Neural crest cell (in vitro differentiated cells): ENCODE measurements around the gene SLC4A3. TPM values are rescaled to one million over a fixed set of nuclear protein-coding genes. Genes with fewer than 3 reads are reported as not detected.

Experiments used
- DNase-seq: peaks from one replicate; pipeline ENCODE4 v3.0.0; 2021; ENCODE audit warnings: low read depth, mixed read lengths, low spot score
- H3K27ac Mint-ChIP-seq: one replicate; pipeline ENCODE4 v1.8.0; 2021; ENCODE audit warnings: mild to moderate bottlenecking, mixed read lengths; ENCODE audit not compliant: unreplicated experiment
- H3K27me3 Mint-ChIP-seq: 2 replicates; pipeline ENCODE4 v1.8.0; 2021; ENCODE audit warnings: low read depth, mild to moderate bottlenecking, mixed read lengths
- H3K36me3 Mint-ChIP-seq: 2 replicates; pipeline ENCODE4 v1.8.0; 2021; ENCODE audit warnings: low read depth, mild to moderate bottlenecking, mixed read lengths
- H3K4me1 Mint-ChIP-seq: 2 replicates; pipeline ENCODE4 v1.8.0; 2021; ENCODE audit warnings: mixed read lengths
- H3K4me3 Mint-ChIP-seq: one replicate; pipeline ENCODE4 v1.8.0; 2021; ENCODE audit warnings: mild to moderate bottlenecking, mixed read lengths
- H3K9me3 Mint-ChIP-seq: 2 replicates; pipeline ENCODE4 v1.8.0; 2021; ENCODE audit warnings: mixed read lengths
- CTCF ChIP-seq: fragments of 200-600 bp; sonication (generic); conservative IDR thresholded peaks from 2 replicates; pipeline ENCODE4 v1.5.0; 2021; ENCODE audit warnings: antibody characterized with exemption, mild to moderate bottlenecking
- total RNA-seq: library from RNA; stranded (reverse); gene quantifications from 2 replicates; pipeline ENCODE4 v1.2.1, GENCODE V29; 2021

The SLC4A3 gene
- total RNA-seq, 1 donor from 2014 or later, result 11.4 TPM

- no peak overlapping the region for H3K4me3 Mint-ChIP-seq
- H3K27me3 Mint-ChIP-seq, result no peaks in the 10 kb centered on the region
- H3K27ac Mint-ChIP-seq, result no peak overlapping the region
- H3K9me3 Mint-ChIP-seq, result no peaks in the 10 kb centered on the region
- no peaks in the 10 kb centered on the region for H3K36me3 Mint-ChIP-seq
- H3K4me1 Mint-ChIP-seq, result no peaks in the 10 kb centered on the region
- TF ChIP-seq CTCF, result no peak
- no peak for DNase-seq
Measured at GRCh38 chr2:219615036-219615435, 12.4 kb upstream of the SLC4A3 start.

DNA sequence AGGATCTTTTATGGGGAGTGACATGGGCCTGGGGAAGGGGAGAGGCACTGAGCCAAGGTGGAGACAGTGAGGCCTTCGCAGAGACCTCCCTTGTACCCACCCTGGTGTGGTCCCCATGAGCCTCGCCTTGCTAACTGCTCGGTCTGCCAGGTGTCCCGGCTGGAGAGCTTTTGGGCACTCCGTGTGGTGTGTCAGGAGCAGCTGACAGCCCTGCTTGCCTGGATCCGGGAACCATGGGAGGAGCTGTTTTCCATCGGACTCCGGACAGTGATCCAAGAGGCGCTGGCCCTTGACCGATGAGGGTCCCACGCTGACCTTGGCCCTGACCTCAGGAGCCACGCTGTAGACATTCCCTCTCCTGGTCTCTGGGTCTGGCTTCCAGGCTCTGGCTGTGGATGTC is 11.5 kb upstream of the SLC4A3 start:
- no peaks in the 10 kb centered on the region for H3K4me1 Mint-ChIP-seq
- no peak overlapping the region for H3K27ac Mint-ChIP-seq
- no peaks in the 10 kb centered on the region for H3K36me3 Mint-ChIP-seq
- H3K9me3 Mint-ChIP-seq, result no peaks in the 10 kb centered on the region
- TF ChIP-seq CTCF, result no peak
- no peaks in the 10 kb centered on the region for H3K27me3 Mint-ChIP-seq
- H3K4me3 Mint-ChIP-seq, result no peak overlapping the region
- no peak for DNase-seq

DNA sequence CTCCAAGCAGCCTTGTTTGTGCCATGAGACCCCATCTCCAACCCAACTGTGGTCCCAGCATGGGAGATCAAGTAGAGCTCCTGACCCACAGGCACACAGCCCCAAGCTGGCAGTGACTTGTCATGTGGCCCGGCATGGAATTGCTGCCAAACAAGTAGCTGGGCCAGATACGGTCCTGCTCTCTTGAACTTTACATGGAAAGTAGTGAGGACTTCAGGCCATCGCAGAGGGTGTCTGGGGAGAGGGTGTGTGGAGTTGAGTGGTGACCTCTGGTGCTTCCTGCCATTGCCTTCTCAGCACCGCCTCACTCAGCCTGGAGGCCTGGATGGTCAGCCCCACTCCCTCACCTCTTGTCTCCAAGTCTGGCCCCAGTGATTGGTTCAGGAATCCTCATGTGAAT is 10.9 kb upstream of the SLC4A3 start:
- Mint-ChIP-seq H3K9me3 (no peaks in the 10 kb centered on the region), H3K4me1 (no peaks in the 10 kb centered on the region), H3K36me3 (no peaks in the 10 kb centered on the region), H3K27me3 (peaks cover 4% of the 10 kb centered on the region), H3K27ac (no peak overlapping the region), H3K4me3 (no peak overlapping the region)
- no peak for TF ChIP-seq CTCF
- DNase-seq, result no peak

GRCh38 chr2:219618733-219619122 is 8.7 kb upstream of the SLC4A3 start:
- H3K27me3 Mint-ChIP-seq, result peaks cover 20% of the 10 kb centered on the region
- H3K27ac Mint-ChIP-seq, result no peak overlapping the region
- DNase-seq, result no peak
- no peaks in the 10 kb centered on the region for H3K4me1 Mint-ChIP-seq
- no peak overlapping the region for H3K4me3 Mint-ChIP-seq
- no peak for TF ChIP-seq CTCF
- no peaks in the 10 kb centered on the region for H3K36me3 Mint-ChIP-seq
- no peaks in the 10 kb centered on the region for H3K9me3 Mint-ChIP-seq

- DNase-seq, result no peak
- peak; percentile 39 for TF ChIP-seq CTCF
- Mint-ChIP-seq H3K4me3 (no peak overlapping the region), H3K9me3 (no peaks in the 10 kb centered on the region), H3K36me3 (no peaks in the 10 kb centered on the region), H3K27me3 (peaks cover 25% of the 10 kb centered on the region), H3K4me1 (no peaks in the 10 kb centered on the region), H3K27ac (no peak overlapping the region)
Measured at GRCh38 chr2:219619235-219619634, 8.2 kb upstream of the SLC4A3 start.

DNA sequence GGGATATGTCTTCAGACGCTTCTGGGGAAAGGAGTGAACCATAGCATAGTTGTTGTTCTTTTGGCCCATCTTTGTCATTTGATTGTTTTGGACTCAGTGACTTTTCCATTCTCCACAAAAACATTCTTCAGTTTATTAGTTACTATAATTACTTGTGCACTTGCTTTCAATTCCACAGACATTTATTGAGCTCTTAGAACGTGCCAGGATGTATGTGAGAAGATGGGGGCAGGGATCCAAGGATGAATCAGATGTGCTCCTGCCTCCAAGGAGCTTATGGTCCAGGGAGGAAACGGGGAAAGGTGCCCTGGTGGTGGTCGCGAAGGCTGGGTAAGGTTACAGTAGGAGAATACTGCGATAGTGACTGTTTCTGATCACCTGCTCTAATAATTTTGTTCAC is 6.9 kb upstream of the SLC4A3 start:
- TF ChIP-seq CTCF, result no peak
- H3K36me3 Mint-ChIP-seq, result no peaks in the 10 kb centered on the region
- no peaks in the 10 kb centered on the region for H3K9me3 Mint-ChIP-seq
- H3K27ac Mint-ChIP-seq, result no peak overlapping the region
- DNase-seq, result no peak
- H3K4me3 Mint-ChIP-seq, result no peak overlapping the region
- peaks cover 26% of the 10 kb centered on the region for H3K27me3 Mint-ChIP-seq
- H3K4me1 Mint-ChIP-seq, result no peaks in the 10 kb centered on the region
